H1 (cell line): Measurements from ENCODE around the gene KRTAP9-7. TPM values are rescaled to one million over a fixed set of nuclear protein-coding genes. Genes with fewer than 3 reads are reported as not detected.

ENCODE experiments used
- CTCF ChIA-PET: fragments of 300-600 bp; sonication (Branson Sonifier 250); formaldehyde crosslinking; loops from one replicate; lab custom pipeline; 2021; ENCODE audit not compliant: partially characterized antibody; lab: Charles Lee
- POLR2A ChIA-PET: fragments of 300-600 bp; sonication (Branson Sonifier 250); formaldehyde crosslinking; loops from one replicate; lab custom pipeline; 2021; ENCODE audit warnings: inconsistent platforms; ENCODE audit not compliant: partially characterized antibody; lab: Charles Lee
- DNase-seq, 2 experiments: peaks; one replicate each; pipeline versions ENCODE4 v3.0.0 to v3.0.0-alpha.2; 2010 to 2022; ENCODE audit warnings: low spot score in 2 of 2, low read depth in 1 of 2, mixed read lengths in 1 of 2
- FAIRE-seq: peaks from 2 replicates; lab custom pipeline; 2011; peaks lifted over from hg19 to GRCh38; lab: Jason Lieb, UNC
- H2AFZ ChIP-seq: 2 replicates; pipeline ENCODE4 v1.8.1; 2012; ENCODE audit warnings: low read length, inconsistent platforms
- H2AK5ac ChIP-seq: 2 replicates; pipeline ENCODE4 v1.6.1; 2013; ENCODE audit warnings: low read depth, low read length
- H2BK120ac ChIP-seq: replicated peaks from 2 replicates; pipeline ENCODE3; 2013; ENCODE audit warnings: low read depth, low read length, inconsistent platforms
- H2BK12ac ChIP-seq: 2 replicates; pipeline ENCODE4 v1.6.1; 2013; ENCODE audit warnings: low read depth, low read length
- H2BK15ac ChIP-seq: 2 replicates; pipeline ENCODE4 v1.6.1; 2013; ENCODE audit warnings: low read length
- H2BK20ac ChIP-seq: 2 replicates; pipeline ENCODE4 v1.6.1; 2013; ENCODE audit warnings: low read length
- H2BK5ac ChIP-seq: 2 replicates; pipeline ENCODE4 v1.6.1; 2013; ENCODE audit warnings: low read depth, low read length
- H3K14ac ChIP-seq: 2 replicates; pipeline ENCODE4 v1.6.1; 2013; ENCODE audit warnings: inconsistent platforms; ENCODE audit not compliant: insufficient read length
- H3K18ac ChIP-seq: 2 replicates; pipeline ENCODE4 v1.6.1; 2013; ENCODE audit warnings: low read length; ENCODE audit errors: extremely low read depth
- H3K23ac ChIP-seq: 2 replicates; pipeline ENCODE4 v1.6.1; 2013; ENCODE audit warnings: inconsistent platforms; ENCODE audit not compliant: insufficient read length
- H3K23me2 ChIP-seq: 2 replicates; pipeline ENCODE4 v1.6.1; 2013; ENCODE audit warnings: low read depth, low read length
- H3K27ac ChIP-seq: 2 replicates; pipeline ENCODE4 v1.6.1; 2011; ENCODE audit warnings: low read depth, low read length, inconsistent platforms
- H3K27me3 ChIP-seq, 4 experiments: replicated peaks in 1 of 4; 1 replicate in 1 of 4; 2 replicates in 3 of 4; pipeline versions ENCODE4 v1.6.1 to v1.8.1; 2011 to 2013; ENCODE audit warnings: low read length in 3 of 4, mild to moderate bottlenecking in 3 of 4, inconsistent platforms in 2 of 4, mixed read lengths in 2 of 4, moderate library complexity in 1 of 4; ENCODE audit not compliant: control insufficient read depth in 3 of 4, insufficient read depth in 3 of 4; ENCODE audit errors: extremely low read depth in 1 of 4
- H3K36me3 ChIP-seq, 4 experiments: 2 replicates each; pipeline versions ENCODE4 v1.6.1 to v1.8.1; 2011 to 2013; ENCODE audit warnings: mild to moderate bottlenecking in 4 of 4, low read length in 3 of 4, moderate library complexity in 2 of 4, control low read depth in 1 of 4, inconsistent platforms in 1 of 4; ENCODE audit not compliant: insufficient read depth in 4 of 4, control insufficient read depth in 2 of 4
- H3K4ac ChIP-seq: replicated peaks from 2 replicates; pipeline ENCODE3; 2013; ENCODE audit warnings: low read length, low read depth, mixed read lengths, inconsistent platforms; ENCODE audit not compliant: insufficient read length
- H3K4me1 ChIP-seq, 4 experiments: replicated peaks in 1 of 4; 1 replicate in 1 of 4; 2 replicates in 3 of 4; pipeline versions ENCODE4 v1.6.1 to v1.8.1; 2011 to 2013; ENCODE audit warnings: low read length in 3 of 4, inconsistent platforms in 2 of 4, mixed read lengths in 1 of 4; ENCODE audit not compliant: insufficient read depth in 4 of 4, control insufficient read depth in 3 of 4
- H3K4me2 ChIP-seq, 2 experiments: 2 replicates each; pipeline versions ENCODE4 v1.6.1 to v1.8.1; 2011 to 2013; ENCODE audit warnings: low read depth in 2 of 2, low read length in 2 of 2, control low read depth in 1 of 2, inconsistent platforms in 1 of 2, mild to moderate bottlenecking in 1 of 2; ENCODE audit not compliant: insufficient read depth in 1 of 2
- H3K4me3 ChIP-seq, 4 experiments: fragments of 200-600, 300-600 bp in 1 of 4; sonication (generic), shearing (Covaris generic), sonication (Bioruptor Twin) in 1 of 4; 2 replicates each; pipeline versions ENCODE4 v1.5.1 to v1.8.1; 2011 to 2016; ENCODE audit warnings: low read length in 4 of 4, low read depth in 3 of 4, control low read depth in 2 of 4, inconsistent platforms in 2 of 4, mild to moderate bottlenecking in 2 of 4, mixed read lengths in 1 of 4, moderate library complexity in 1 of 4; ENCODE audit not compliant: insufficient read depth in 2 of 4; ENCODE audit errors: extremely low read depth in 1 of 4
- H3K56ac ChIP-seq: replicated peaks from 2 replicates; pipeline ENCODE3; 2013; ENCODE audit warnings: low read depth, mild to moderate bottlenecking, mixed read lengths, low read length, inconsistent platforms; ENCODE audit not compliant: insufficient read length
- H3K79me1 ChIP-seq: 2 replicates; pipeline ENCODE4 v1.6.1; 2013; ENCODE audit warnings: low read depth, low read length, control low read depth
- H3K79me2 ChIP-seq, 2 experiments: 2 replicates each; pipeline versions ENCODE4 v1.6.1 to v1.8.1; 2012 to 2013; ENCODE audit warnings: low read length in 2 of 2, mild to moderate bottlenecking in 2 of 2, inconsistent platforms in 1 of 2; ENCODE audit not compliant: insufficient read depth in 2 of 2, control insufficient read depth in 1 of 2
- H3K9ac ChIP-seq, 4 experiments: replicated peaks in 1 of 4; 1 replicate in 1 of 4; 2 replicates in 3 of 4; pipeline versions ENCODE4 v1.6.1 to v1.8.1; 2011 to 2013; ENCODE audit warnings: low read depth in 3 of 4, low read length in 3 of 4, control low read depth in 2 of 4, mild to moderate bottlenecking in 2 of 4, moderate library complexity in 2 of 4, inconsistent platforms in 1 of 4; ENCODE audit errors: extremely low read depth in 1 of 4
- H3K9me3 ChIP-seq, 2 experiments: 2 replicates each; pipeline versions ENCODE4 v1.6.1 to v1.8.1; 2012 to 2013; ENCODE audit warnings: mild to moderate bottlenecking in 2 of 2, moderate library complexity in 2 of 2, control low read depth in 1 of 2, inconsistent platforms in 1 of 2, low read depth in 1 of 2, low read length in 1 of 2, mixed read lengths in 1 of 2; ENCODE audit not compliant: insufficient read depth in 2 of 2
- H4K20me1 ChIP-seq, 2 experiments: replicated peaks in 1 of 2; 2 replicates each; pipeline versions ENCODE3 to v1.8.1; 2011 to 2013; ENCODE audit warnings: inconsistent platforms in 2 of 2, low read length in 2 of 2, mild to moderate bottlenecking in 1 of 2; ENCODE audit not compliant: insufficient read depth in 2 of 2, control insufficient read depth in 1 of 2
- H4K5ac ChIP-seq: 2 replicates; pipeline ENCODE4 v1.6.1; 2013; ENCODE audit warnings: low read length, low read depth, mixed read lengths, inconsistent platforms; ENCODE audit not compliant: insufficient read length
- H4K8ac ChIP-seq: 2 replicates; pipeline ENCODE4 v1.8.0; 2013; ENCODE audit warnings: mild to moderate bottlenecking, moderate library complexity, low read length, inconsistent platforms; ENCODE audit not compliant: insufficient read depth; ENCODE audit errors: extremely low read depth
- H4K91ac ChIP-seq: replicated peaks from 2 replicates; pipeline ENCODE3; 2013; ENCODE audit warnings: low read length, mixed read lengths, inconsistent platforms; ENCODE audit not compliant: insufficient read length
- KDM1A ChIP-seq: fragments of 200-600, 300-600 bp; sonication (generic); IDR thresholded peaks from 2 replicates; pipeline ENCODE4 v1.7.1; 2016; ENCODE audit warnings: mild to moderate bottlenecking, low read length, borderline replicate concordance
- RBBP5 ChIP-seq: IDR thresholded peaks from 2 replicates; pipeline ENCODE4 v1.7.1; 2012; ENCODE audit warnings: low read depth, mild to moderate bottlenecking, inconsistent platforms, low read length, moderate library complexity, borderline replicate concordance
- YY1 ChIP-seq: IDR thresholded peaks from 2 replicates; pipeline ENCODE4 v1.6.1; 2011; ENCODE audit warnings: low read depth, mild to moderate bottlenecking, low read length
- WGBS, 2 experiments: shearing (Covaris generic) in 1 of 2; methylation state at CpG; one replicate each; pipeline versions ENCODE4 v1.1.6 to v1.1.7; 2013 to 2015; ENCODE audit warnings: low lambda C conversion rate in 2 of 2, mixed read lengths in 2 of 2, inconsistent platforms in 1 of 2, low coverage in 1 of 2, missing lambda C conversion rate in 1 of 2; ENCODE audit not compliant: insufficient replicate concordance in 2 of 2, insufficient coverage in 1 of 2, insufficient read length in 1 of 2; ENCODE audit errors: extremely low coverage in 1 of 2, missing lambda C conversion rate in 1 of 2; 5-methylcytosine and 5-hydroxymethylcytosine counted together
- polyA plus RNA-seq, 7 experiments: library from polyadenylated mRNA; depleted of rRNA in 3 of 7; stranded (reverse) in 5 of 7; unstranded in 2 of 7; fragments of >200 nt in 5 of 7; fragments of 200-250 nt in 2 of 7; gene quantifications; 1 replicate in 5 of 7; 2 replicates in 1 of 7; 4 replicates in 1 of 7; pipeline versions ENCODE4 v1.2.1 to v1.2.3, GENCODE V29; 2011 to 2013; ENCODE audit warnings: missing spikeins in 2 of 7, mixed read lengths in 2 of 7
- total RNA-seq: library from RNA; stranded (reverse); fragmentation: NEBNext Ultra II Directional; extraction: Animal tissue kit (Norgen Biotek cat#: 25700); gene quantifications from 2 replicates; pipeline ENCODE4 v1.2.1, GENCODE V29; 2021

KRTAP9-7 gene
- total and polyA plus RNA-seq, 2 of the 8 experiments (the other 6 are each of a cell fraction or from before 2014, with no cell fraction given): not detected

GRCh38 chr17:41267711-41268110, 7.8 kb upstream of the KRTAP9-7 start:
- Histone ChIP-seq H3K79me1 (no peaks in the 10 kb centered on the region), H3K4ac (no peak overlapping the region), H3K4me3 (no peak overlapping the region), H2AK5ac (no peak overlapping the region), H2BK20ac (no peak overlapping the region), H3K79me2 (no peaks in the 10 kb centered on the region), H4K91ac (no peak overlapping the region), H3K23me2 (no peaks in the 10 kb centered on the region), H3K4me1 (no peaks in the 10 kb centered on the region), H3K4me2 (no peak overlapping the region), H2AFZ (no peak overlapping the region), H3K9me3 (no peaks in the 10 kb centered on the region), H3K56ac (no peak overlapping the region), H3K27me3 (no peaks in the 10 kb centered on the region), H2BK5ac (no peak overlapping the region), H3K27ac (no peak overlapping the region)
- POLR2A ChIA-PET: no interaction called here
- WGBS, 2 experiments: no CpG with 5 or more reads among the region's 3 CpGs
- CTCF ChIA-PET: no interaction called here
- FAIRE-seq: no peak
- DNase-seq: no peak
- no peak for TF ChIP-seq KDM1A
- TF ChIP-seq YY1: no peak
- no peak for TF ChIP-seq RBBP5
- TF ChIP-seq, all 59 proteins: peak for 0
- Histone ChIP-seq H3K36me3 (no peaks in the 10 kb centered on the region), H4K5ac (no peak overlapping the region), H3K18ac (no peak overlapping the region), H3K23ac (no peak overlapping the region), H2BK15ac (no peak overlapping the region), H3K14ac (no peak overlapping the region), H3K9ac (no peak overlapping the region), H4K8ac (no peak overlapping the region), H2BK120ac (no peak overlapping the region), H2BK12ac (no peak overlapping the region), H4K20me1 (no peaks in the 10 kb centered on the region)
